HFF-Myc (cell line): ENCODE measurements around the gene UBASH3A.

ENCODE experiments used
- DNase-seq: peaks from one replicate; pipeline ENCODE4 v3.0.0-alpha.2; 2011; ENCODE audit warnings: low read depth; ENCODE audit errors: extremely low read depth
- H3K4me3 ChIP-seq: replicated peaks from 2 replicates; pipeline ENCODE4 v1.5.1; 2011; ENCODE audit warnings: low read depth, mild to moderate bottlenecking, control low read depth, low read length
- CTCF ChIP-seq: IDR thresholded peaks from 2 replicates; pipeline ENCODE4 v1.5.1; 2012; ENCODE audit warnings: mild to moderate bottlenecking, low read depth, low read length, control low read depth; ENCODE audit errors: missing control alignments

Gene UBASH3A

GRCh38 chr21:42496120-42496838, 92.6 kb downstream of the UBASH3A start, which contains the start of gene RSPH1:
TSS of gene RSPH1 (minus strand) at chr21:42496224. CDS start at chr21:42496186, 38 bp downstream.
- H3K4me3 ChIP-seq = peak within 1 kb of the TSS; percentile 55
- no peak for TF ChIP-seq CTCF
- DNase-seq = peak; percentile 94

- TF ChIP-seq CTCF = no peak
- DNase-seq = no peak
- H3K4me3 ChIP-seq = peak overlapping the region; percentile 55
Observed at GRCh38 chr21:42496839-42497202, 93.1 kb downstream of the UBASH3A start.
